Measurements from ENCODE around the gene GAB2.

DNA sequence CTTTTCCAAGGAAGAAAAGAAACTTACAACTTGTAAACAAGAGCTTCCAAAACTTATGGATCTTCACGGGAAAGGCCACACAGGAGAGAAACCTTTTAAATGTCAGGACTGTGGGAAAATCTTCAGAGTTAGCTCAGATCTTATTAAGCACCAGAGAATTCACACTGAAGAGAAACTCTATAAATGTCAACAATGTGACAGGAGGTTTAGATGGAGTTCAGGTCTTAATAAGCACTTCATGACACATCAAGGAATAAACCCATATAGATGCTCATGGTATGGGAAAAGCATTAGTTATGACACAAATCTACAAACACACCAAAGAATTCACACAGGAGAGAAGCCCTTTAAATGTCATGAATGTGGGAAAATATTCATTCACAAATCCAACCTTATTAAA lies 32.4 kb downstream of the GAB2 start:
- no peak for TF ChIP-seq POLR2A (IDR thresholded peaks at IDR 0.05)
- TF ChIP-seq, protein P1, sequence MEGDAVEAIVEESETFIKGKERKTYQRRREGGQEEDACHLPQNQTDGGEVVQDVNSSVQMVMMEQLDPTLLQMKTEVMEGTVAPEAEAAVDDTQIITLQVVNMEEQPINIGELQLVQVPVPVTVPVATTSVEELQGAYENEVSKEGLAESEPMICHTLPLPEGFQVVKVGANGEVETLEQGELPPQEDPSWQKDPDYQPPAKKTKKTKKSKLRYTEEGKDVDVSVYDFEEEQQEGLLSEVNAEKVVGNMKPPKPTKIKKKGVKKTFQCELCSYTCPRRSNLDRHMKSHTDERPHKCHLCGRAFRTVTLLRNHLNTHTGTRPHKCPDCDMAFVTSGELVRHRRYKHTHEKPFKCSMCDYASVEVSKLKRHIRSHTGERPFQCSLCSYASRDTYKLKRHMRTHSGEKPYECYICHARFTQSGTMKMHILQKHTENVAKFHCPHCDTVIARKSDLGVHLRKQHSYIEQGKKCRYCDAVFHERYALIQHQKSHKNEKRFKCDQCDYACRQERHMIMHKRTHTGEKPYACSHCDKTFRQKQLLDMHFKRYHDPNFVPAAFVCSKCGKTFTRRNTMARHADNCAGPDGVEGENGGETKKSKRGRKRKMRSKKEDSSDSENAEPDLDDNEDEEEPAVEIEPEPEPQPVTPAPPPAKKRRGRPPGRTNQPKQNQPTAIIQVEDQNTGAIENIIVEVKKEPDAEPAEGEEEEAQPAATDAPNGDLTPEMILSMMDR (IDR thresholded peaks at IDR 0.05): no peak

Data from tibial nerve (tissue), 3 donors.